Right lobe of liver (tissue), 6 donors: ENCODE results near the gene TRPM5. TPM values are rescaled to one million over a fixed set of nuclear protein-coding genes. Genes with fewer than 3 reads are reported as not detected.

Experiments
- ATAC-seq, 4 donors: fragments of 200-7000 bp; cut with Tn5 transposase; one replicate each; pipeline ENCODE4 v1.9.1; 2020; ENCODE audit warnings: mild to moderate bottlenecking in 4 of 4, moderate library complexity in 4 of 4
- DNase-seq, 3 donors: peaks; one replicate each; pipeline ENCODE4 v3.0.0-alpha.2; 2020
- H3K27ac ChIP-seq, 3 donors: fragments of 200-600 bp; one replicate each; pipeline ENCODE4 v1.8.0; 2022
- H3K27me3 ChIP-seq, 2 donors: fragments of 200-600 bp; one replicate each; pipeline ENCODE4 v1.8.0; 2022
- H3K36me3 ChIP-seq, 4 donors: fragments of 200-600 bp; sonication (generic) in 1 of 4; one replicate each; pipeline versions ENCODE4 v1.5.1 to v1.8.0; 2017 to 2022; ENCODE audit warnings: control low read depth in 1 of 4
- H3K4me1 ChIP-seq, 4 donors: fragments of 200-600 bp; sonication (generic) in 1 of 4; one replicate each; pipeline versions ENCODE4 v1.5.1 to v1.8.0; 2017 to 2022; ENCODE audit warnings: control low read depth in 1 of 4
- H3K4me3 ChIP-seq, 3 donors: fragments of 200-600 bp; one replicate each; pipeline ENCODE4 v1.8.0; 2022
- H3K9me3 ChIP-seq, 4 donors: fragments of 200-600 bp; sonication (generic) in 1 of 4; one replicate each; pipeline versions ENCODE4 v1.5.1 to v1.8.0; 2017 to 2022; ENCODE audit warnings: control low read depth in 1 of 4
- CTCF ChIP-seq, 4 donors: fragments of 200-600 bp in 3 of 4; fragments of 450-650 bp in 1 of 4; IDR thresholded peaks; one replicate each; pipeline versions ENCODE4 v1.5.1 to v1.8.0; 2016 to 2022; ENCODE audit warnings: antibody characterized with exemption in 4 of 4, mild to moderate bottlenecking in 2 of 4
- POLR2A ChIP-seq: fragments of 450-650 bp; IDR thresholded peaks from one replicate; pipeline ENCODE4 v1.6.1; 2017; ENCODE audit warnings: antibody characterized with exemption, mild to moderate bottlenecking
- whole genome bisulfite sequencing: methylation state at CpG from one replicate; pipeline ENCODE4 v1.1.6; 2018; ENCODE audit warnings: low coverage, low lambda C conversion rate; ENCODE audit not compliant: insufficient coverage; ENCODE audit errors: missing lambda C conversion rate; 5-methylcytosine and 5-hydroxymethylcytosine counted together
- intact Hi-C, 2 donors: fragments of 100-400 bp; cut with DNase I; formaldehyde crosslinking; loops; one replicate each; pipeline versions ENCODE4 v1.11.2 to v1.14.1; 2022
- total RNA-seq, 6 experiments: library from RNA; depleted of rRNA in 2 of 6; stranded (reverse); fragments of >200 nt in 2 of 6; fragmentation: NEBNext Ultra II Directional in 3 of 6; extraction: Animal tissue kit (Norgen Biotek cat#: 25700) in 3 of 6; gene quantifications; one replicate each; pipeline versions ENCODE4 v1.1.0 to v1.2.4, GENCODE V29; 2016 to 2023
- donor health status: DM: no; HTN: yes; CAD: no.
- donor health status: DM: no; HTN: no; CAD: no.
- donor health status: DM: no; HTN: no; CAD: no.
- donor health status: DM: no; HTN: yes; CAD: no.
- donor health status: DM: no; HTN: yes; CAD: no.

The TRPM5 gene
- total RNA-seq, 6 experiments from 2014 or later: not detected

DNA sequence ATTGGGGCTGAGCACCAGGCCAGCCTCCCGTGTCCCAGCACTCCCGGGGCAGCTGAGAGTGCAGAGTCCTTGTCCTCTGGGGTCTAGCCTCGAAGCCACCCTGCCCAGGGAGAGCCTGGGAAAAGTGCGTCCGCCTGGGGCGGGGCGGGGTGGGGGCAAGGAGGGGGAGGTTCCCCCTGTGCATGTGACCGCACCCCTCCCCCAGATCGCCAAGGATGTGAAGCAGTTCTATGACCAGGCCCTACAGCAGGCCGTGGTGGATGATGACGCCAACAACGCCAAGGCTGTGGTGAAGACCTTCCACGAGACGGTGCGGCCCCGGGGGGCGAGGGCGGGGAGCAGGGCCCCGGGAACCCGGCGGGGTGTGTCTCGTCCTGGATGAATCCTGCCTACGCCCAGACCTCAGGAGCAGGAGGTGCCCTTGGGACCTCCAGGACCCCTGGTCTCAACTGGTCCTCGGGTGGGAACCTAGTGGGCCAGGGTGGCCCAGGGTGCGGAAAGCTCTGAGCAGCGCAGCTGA is 49.0 kb downstream of the TRPM5 start:
- Histone ChIP-seq H3K4me1 (peaks cover 0 to 17% (median 2%) of the 10 kb centered on the region in 4 donors), H3K9me3 (no peaks in the 10 kb centered on the region), H3K36me3 (peaks cover 5 to 72% (median 18%) of the 10 kb centered on the region in 4 donors), H3K27ac (no peak overlapping the region), H3K4me3 (no peak overlapping the region), H3K27me3 (no peaks in the 10 kb centered on the region)
- DNase-seq (no peak), ATAC-seq (no peak)
- TF ChIP-seq CTCF (IDR thresholded peaks at IDR 0.05) (no peak), POLR2A (no peak)
- no CpG with 5 or more reads among the region's 26 CpGs for WGBS
- intact Hi-C loops: loop anchor here in 1 of 2 donors (10.0 kb wide), 1 partner anchor 640 kb away; the partner anchor contains the start of gene IFITM10

DNA sequence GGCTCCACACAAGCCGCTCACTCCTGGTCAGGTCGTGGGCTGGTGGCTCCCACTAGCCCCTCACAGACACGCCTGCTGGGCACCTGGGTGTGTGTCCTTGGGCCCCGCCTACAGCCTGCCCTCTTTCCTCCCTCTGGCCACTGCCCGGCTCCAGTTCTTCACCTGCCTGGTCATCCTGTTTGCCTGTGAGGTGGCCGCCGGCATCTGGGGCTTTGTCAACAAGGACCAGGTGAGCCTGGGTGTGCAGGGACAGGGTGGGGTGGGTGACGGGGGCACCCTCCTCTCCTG is 49.6 kb downstream of the TRPM5 start:
- H3K27ac ChIP-seq: no peak overlapping the region
- no peak for DNase-seq
- ATAC-seq: no peak

More for the DNA sequence above, 49.6 kb downstream of the TRPM5 start:
- Histone ChIP-seq H3K9me3 (no peaks in the 10 kb centered on the region), H3K27me3 (no peaks in the 10 kb centered on the region), H3K4me1 (peaks cover 0 to 22% (median 5%) of the 10 kb centered on the region in 4 donors), H3K4me3 (no peak overlapping the region), H3K36me3 (peaks cover 5 to 74% (median 18%) of the 10 kb centered on the region in 4 donors)
- WGBS: no CpG with 5 or more reads among the region's 8 CpGs
- TF ChIP-seq CTCF (IDR thresholded peaks at IDR 0.05) (no peak), POLR2A (no peak)
- intact Hi-C loops: loop anchor here in 1 of 2 donors (10.0 kb wide), 1 partner anchor 640 kb away; the partner anchor contains the start of gene IFITM10

Other genes starting within 250 kb of the TRPM5 start
- under 1 TPM; 0.42 to 0.81 (median 0.64) TPM for gene ASCL2, start 173.9 kb downstream of the TRPM5 start, total RNA-seq
- under 1 TPM; 0.25 to 0.51 (median 0.39) TPM for gene C11orf21, start 142.6 kb downstream of the TRPM5 start, total RNA-seq
- 1 to 10 TPM in 1 of 6 experiments, under 1 TPM in 3, not detected in 2; 0.24 to 1.2 (median 0.63) TPM for gene TSPAN32, start 142.5 kb downstream of the TRPM5 start, total RNA-seq
- gene CD81, start 67.2 kb downstream of the TRPM5 start, total RNA-seq: 100 to 1,000 TPM; 433 to 721 (median 528) TPM
- 10 to 100 TPM; 17.6 to 27.0 (median 19.5) TPM for gene TSSC4, start 43.8 kb downstream of the TRPM5 start, total RNA-seq
- 1 to 10 TPM in 4 of 6 experiments, under 1 TPM in 2; 0.61 to 2.4 (median 1.8) TPM for gene KCNQ1, start 494 bp upstream of the TRPM5 start, total RNA-seq